HG02885 (cell line): Measurements from ENCODE around the gene MICU1.
A peak's percentile ranks its signal among the peaks of the same experiment; 100 is the strongest.

Experiments
- ATAC-seq: cut with Tn5 transposase; IDR thresholded peaks from one replicate; pipeline ENCODE4 v1.9.1; 2021; ENCODE audit warnings: mild to moderate bottlenecking; ENCODE audit not compliant: unreplicated experiment, poor library complexity

Gene MICU1

GRCh38 chr10:72638586-72639440 is 12.9 kb upstream of the MICU1 start:
- ATAC-seq = no peak

GRCh38 chr10:72637398-72637857 is 11.5 kb upstream of the MICU1 start:
- peak; percentile 65 for ATAC-seq

GRCh38 chr10:72630144-72630543 is 4.3 kb upstream of the MICU1 start:
- ATAC-seq = no peak

GRCh38 chr10:72626444-72626754 is 520 bp upstream of the MICU1 start:
- ATAC-seq = no peak

DNA sequence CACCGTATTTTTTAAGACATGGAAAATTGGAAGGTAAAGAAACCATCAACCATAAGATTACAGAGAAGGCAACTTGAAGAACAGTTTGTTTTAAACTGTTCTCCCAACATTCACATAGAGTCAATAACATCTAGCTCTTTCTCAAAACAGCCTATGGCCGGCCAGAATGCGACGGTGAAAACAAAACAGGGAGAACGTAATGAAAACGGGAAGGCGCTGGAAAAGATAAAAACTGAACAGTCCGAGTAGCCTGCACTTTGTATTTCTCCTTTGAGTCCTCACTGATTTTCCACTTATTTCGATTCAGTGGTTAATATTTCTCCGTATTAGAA is 637 bp downstream of the MICU1 start:
- ATAC-seq = no peak

- no peak for ATAC-seq
These were observed 3.6 kb downstream of the MICU1 start for GRCh38 chr10:72622271-72622670.

GRCh38 chr10:72616716-72617115 is 9.2 kb downstream of the MICU1 start:
- no peak for ATAC-seq

DNA sequence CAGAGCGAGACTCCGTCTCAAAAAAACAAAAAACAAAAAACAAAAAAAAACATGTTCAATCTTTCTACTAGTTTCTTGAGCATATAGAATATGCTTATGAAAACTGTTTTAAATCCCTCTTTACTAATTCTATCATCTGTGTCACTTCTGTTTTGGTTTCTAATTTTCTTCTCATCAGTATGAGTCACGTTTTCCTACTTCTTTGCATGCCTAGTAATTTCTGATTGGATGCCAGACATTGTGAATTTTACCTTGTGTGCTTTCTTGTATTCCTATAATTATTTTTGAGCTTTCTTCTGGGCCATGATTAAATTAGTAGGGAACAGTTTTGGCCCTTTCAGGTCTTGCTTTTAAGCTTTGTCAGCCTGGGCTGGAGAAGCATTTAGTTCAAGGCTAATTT is 9.9 kb downstream of the MICU1 start:
- no peak for ATAC-seq

DNA sequence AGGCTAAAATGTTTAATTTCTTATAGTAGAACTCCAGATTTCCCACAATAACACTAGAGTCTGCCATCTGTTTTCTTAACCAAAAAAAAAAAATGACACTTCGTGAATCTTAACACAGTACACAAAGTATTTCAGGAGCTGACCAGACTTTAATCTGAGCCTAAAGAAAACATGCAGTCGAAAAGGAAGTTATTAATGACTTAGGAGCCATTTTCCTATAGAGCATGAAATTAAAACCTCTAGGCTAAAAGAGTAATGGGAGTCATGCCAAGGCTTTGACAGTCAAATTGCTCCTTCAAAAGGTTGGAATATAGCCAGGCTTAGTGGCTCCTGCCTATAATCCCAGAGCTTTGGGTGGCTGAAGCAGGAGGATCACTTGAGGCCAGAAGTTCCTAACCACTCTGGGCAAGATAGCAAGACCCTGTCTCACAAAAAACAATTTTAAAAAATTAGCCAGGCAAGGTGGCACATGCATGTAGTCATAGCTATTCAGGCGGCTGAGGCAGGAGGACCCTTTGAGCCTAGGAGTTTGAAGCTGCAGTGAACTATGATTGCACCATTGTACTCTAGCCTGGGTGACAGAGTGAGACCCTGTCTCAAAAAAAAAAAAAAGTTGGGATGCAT is 13.6 kb downstream of the MICU1 start:
- ATAC-seq = no peak

- ATAC-seq = no peak
These were observed 14.1 kb downstream of the MICU1 start for GRCh38 chr10:72611783-72612182.

- no peak for ATAC-seq
These were observed 15.4 kb downstream of the MICU1 start for GRCh38 chr10:72610466-72610865.

DNA sequence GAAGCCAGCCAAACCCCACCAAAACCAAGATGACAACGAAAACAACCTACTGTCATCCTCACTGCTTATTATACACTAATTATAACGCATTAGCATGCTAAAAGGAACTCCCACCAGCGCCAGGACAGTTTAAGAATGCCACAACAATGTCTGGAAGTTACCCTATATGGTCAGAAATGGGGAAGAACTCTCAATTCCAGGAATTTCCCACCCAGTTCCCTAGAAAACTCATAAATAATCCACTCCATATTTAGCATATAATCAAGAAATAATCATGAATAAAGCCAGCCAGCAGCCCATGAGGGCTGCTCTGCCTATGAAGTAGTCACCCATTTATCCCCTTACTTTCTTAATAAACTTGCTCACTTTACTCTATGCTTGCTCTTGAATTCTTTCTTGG is 20.8 kb downstream of the MICU1 start:
- ATAC-seq = no peak

DNA sequence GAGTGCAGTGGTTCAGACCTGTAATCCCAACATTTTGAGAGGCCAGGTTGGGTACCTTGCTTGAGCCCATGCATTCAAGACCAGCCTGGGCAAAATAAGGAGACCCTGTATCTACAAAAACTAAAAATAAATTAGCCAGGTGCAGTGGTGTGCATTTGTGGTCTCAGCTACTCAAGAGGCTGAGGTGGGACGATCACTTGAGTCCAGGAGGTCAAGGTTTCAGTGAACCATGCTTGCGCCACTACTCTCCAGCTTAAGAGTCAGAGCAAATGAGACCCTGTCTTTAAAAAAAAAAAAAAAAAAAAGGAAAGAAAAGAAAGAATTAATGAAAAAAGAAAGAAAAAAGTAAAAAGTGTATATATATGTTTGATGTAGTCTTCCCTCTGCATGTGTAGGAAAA is 24.7 kb downstream of the MICU1 start:
- ATAC-seq = no peak

DNA sequence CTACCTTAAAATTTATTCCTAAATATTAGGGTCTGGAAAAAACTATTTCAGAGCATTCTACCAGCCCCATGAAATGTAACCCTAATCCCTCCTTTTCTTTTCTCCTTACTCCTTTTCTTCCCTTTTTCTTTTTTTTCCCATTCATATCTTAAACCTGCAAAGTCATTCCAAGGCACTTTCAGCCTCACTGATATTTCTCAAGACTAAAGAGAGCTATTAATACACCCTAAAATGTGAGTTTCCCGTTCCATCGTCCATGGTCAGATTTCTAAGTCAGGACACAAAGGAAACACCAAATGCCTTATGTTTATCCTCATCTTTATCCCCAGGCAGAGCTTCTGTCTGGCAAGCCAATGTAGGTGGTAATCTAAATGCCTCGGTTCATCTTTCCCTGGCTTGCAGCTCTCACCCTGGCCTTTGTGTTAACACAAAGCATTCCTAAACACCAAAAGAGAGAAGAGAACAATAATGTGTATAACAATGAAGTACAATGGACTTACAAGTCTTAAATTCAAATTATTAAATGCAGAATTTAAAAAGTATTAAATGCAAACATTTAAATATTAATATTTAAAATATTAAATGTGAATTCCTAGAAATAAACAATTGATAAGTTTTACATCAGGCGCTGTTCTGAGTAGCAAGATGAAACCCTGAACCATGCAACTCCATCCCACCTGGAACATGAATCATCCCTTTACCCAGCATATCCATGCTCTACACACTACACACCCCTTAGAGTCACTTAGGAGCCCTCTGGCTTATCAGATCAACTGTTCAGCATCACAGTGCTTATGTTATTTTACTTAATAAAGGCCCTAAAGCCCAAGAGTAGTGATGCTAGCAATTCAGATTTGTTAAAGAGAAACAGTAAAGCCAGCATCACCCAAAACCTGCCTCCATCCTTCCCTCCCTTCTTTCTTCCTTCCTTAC is 26.8 kb downstream of the MICU1 start:
- no peak for ATAC-seq

DNA sequence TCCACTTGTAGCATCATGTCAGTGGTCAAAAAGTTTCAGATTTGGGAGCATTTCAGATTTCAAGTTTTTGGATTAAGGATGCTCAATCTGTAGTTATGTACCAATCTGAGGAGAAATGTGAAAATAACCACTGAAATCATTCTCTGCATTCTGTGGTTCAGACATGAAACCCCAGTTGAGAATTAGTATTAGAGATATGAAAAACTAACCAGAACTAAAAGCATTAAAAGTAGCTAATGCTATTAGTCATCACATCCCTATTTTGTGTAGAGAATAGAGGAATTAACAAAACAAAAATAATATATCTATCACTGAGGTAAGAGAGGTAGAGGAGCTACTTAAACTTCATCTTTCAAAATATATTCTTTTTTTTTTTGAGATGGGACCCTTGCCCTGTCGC is 28.0 kb downstream of the MICU1 start:
- ATAC-seq = peak; percentile 49

DNA sequence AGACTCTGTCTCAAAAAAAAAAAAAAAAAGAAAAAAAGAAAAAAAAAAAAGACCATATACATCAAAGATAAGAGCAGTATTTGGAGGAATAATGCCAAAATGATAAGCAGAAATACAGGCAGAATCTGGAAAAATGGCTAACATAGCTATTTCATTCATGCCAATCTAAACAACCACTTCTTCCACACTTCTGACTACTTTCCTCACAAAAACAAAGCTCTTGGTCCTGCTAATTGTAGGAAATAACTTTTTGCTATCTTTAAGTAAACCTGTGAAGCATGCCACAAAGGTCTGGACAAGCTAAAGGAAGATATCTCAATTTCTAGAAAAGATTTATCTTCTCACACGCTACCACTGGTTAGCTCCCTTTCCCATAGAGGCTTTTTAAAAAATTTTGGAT is 30.4 kb downstream of the MICU1 start:
- no peak for ATAC-seq

- no peak for ATAC-seq
These were observed 31.9 kb downstream of the MICU1 start for GRCh38 chr10:72593963-72594362.

DNA sequence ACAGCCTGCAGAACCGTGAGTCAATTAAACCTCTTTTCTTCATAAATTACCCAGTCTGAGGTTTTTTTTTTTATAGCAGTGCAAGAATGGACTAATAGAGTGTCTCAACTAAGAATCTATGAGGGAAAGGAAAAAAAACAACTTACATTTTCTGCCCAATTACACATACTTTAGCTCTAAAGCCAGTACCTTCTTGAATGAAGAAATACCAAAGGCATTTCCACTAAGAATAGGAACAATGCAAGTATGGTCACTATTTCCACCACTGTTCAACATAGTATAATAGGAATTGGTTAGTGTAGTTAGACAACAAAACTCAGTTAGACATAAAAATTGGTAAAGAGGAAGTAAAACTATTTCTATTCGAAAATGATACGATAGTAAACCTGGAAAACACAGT is 37.6 kb downstream of the MICU1 start:
- no peak for ATAC-seq

DNA sequence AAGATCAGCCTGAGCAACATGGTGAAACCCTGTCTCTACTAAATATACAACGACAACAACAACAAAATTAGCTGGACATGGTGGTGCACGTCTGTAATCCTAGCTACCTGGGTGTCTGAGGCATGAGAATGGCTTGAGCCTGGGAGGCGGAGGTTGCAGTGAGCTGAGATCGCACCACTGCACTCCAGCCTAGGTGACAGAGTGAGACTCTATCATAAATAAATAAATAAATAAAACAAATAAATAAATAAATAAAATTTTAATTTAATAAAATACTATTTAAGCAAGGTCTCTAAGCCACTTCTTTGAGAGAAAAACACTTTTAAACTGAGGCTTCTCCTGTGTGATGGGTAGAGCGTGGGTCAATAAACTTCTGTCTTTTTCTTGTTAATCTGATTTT is 38.3 kb downstream of the MICU1 start:
- ATAC-seq = no peak

DNA sequence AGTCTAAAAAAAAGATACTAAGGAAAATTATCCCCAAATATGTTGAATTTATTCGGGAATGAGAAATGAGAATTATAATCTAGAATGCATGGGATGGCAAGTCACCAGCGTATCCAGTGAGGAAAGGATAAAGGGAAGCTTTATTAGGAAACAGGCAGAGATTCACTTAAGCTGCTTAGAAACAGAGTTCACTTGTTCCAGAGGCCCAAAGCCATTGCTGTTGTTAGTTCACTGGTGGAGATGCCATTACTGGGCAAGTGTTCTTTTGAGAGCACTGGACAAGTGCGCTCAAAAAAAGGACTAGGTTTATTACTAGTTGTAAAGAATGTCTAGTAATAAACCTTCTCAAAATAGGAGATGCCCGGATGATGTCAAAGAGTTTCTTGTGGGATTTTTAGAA is 51.2 kb downstream of the MICU1 start:
- ATAC-seq = no peak

GRCh38 chr10:72573079-72573478 is 52.8 kb downstream of the MICU1 start:
- no peak for ATAC-seq
